AG04450 (cell line): ENCODE measurements around the gene RPL13. TPM values are rescaled to one million over a fixed set of nuclear protein-coding genes. Genes with fewer than 3 reads are reported as not detected.

Experiments
- CTCF ChIA-PET: fragments of 300-600, 350-600 bp; formaldehyde crosslinking; extraction: SDS; loops from one replicate; lab custom pipeline; 2022; ENCODE audit warnings: antibody characterized with exemption, inconsistent platforms; lab: Charles Lee
- POLR2A ChIA-PET: fragments of 350-600 bp; formaldehyde crosslinking; extraction: SDS; loops from one replicate; lab custom pipeline; 2021; ENCODE audit warnings: antibody characterized with exemption, inconsistent platforms; lab: Yijun Ruan, JAX
- DNase-seq: peaks from one replicate; pipeline ENCODE4 v3.0.0-alpha.2; 2011; ENCODE audit warnings: low read depth, low spot score
- H3K27ac ChIP-seq: one replicate; pipeline ENCODE4 v1.5.1; 2012; ENCODE audit warnings: low read depth, low read length, control low read depth
- H3K27me3 ChIP-seq: one replicate; pipeline ENCODE4 v1.6.0; 2012; ENCODE audit warnings: low read length; ENCODE audit not compliant: control insufficient read depth, insufficient read depth
- H3K4me3 ChIP-seq: 2 replicates; pipeline ENCODE4 v1.5.1; 2011; ENCODE audit warnings: mild to moderate bottlenecking, low read depth, low read length, control low read depth
- H3K9me3 ChIP-seq: 2 replicates; pipeline ENCODE4 v1.5.1; 2012; ENCODE audit warnings: low read length; ENCODE audit not compliant: control insufficient read depth, insufficient read depth
- CTCF ChIP-seq: IDR thresholded peaks from 2 replicates; pipeline ENCODE4 v1.5.1; 2011; ENCODE audit warnings: low read depth, low read length, control low read depth, inconsistent platforms
- polyA plus RNA-seq: library from polyadenylated mRNA; depleted of rRNA; stranded (reverse); fragments of >200 nt; gene quantifications from 2 replicates; pipeline ENCODE4 v1.2.3, GENCODE V29; 2011

The RPL13 gene
- polyA plus RNA-seq, 1 experiment = 2,214 TPM

GRCh38 chr16:89588413-89589109 lies 28.1 kb downstream of the RPL13 start:
- POLR2A ChIA-PET = no interaction called here
- no peak for TF ChIP-seq CTCF
- peaks cover 9% of the 10 kb centered on the region; the same call in 1 of the 2 replicates for H3K9me3 ChIP-seq

DNA sequence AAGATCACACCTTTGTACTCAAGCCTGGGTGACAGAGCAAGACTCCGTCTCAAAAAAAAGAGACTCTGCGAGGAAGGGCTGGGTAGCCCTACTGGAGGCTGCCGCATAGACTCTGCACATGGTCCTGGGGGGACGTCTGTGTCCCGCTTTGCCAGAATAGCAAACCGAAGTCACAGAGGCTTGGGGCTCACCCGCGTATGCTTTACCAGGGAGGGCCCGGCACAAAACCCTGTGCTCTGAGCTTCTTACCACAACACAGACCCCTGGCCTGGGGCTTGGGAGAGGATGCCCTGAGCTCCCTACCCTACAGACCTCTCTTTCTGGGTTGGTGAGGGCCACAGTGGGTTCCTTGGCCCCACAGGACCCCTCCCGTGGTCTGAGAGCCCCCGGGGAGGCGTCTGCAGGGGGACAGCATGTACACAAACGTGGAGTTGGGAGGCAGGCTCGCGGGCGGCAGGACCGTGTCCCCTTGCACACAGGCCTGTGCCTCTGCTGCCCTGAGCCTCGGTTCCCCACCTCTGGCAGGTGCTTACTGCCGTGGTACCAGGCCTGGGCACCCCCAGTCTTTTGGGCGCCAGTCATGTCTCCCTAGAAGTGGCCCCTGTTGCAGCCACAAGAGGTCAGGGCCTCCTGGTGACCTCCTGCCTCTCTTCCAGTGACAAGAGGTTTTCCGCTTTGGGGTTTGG lies 28.9 kb downstream of the RPL13 start:
- CTCF ChIA-PET = interaction anchor here (0.7 kb wide), 1 partner anchor 15 kb away, joined by 3 read pairs; no protein-coding TSS in a partner anchor

More at GRCh38 chr16:89588413-89589109, 28.1 kb downstream of the RPL13 start:
- Histone ChIP-seq H3K4me3 (no peak overlapping the region), H3K27me3 (no peaks in the 10 kb centered on the region), H3K27ac (no peak overlapping the region)
- no peak for DNase-seq
- CTCF ChIA-PET = interaction anchor here (0.7 kb wide), 1 partner anchor 15 kb away, joined by 3 read pairs; no protein-coding TSS in a partner anchor

GRCh38 chr16:89593841-89594240 lies 33.4 kb downstream of the RPL13 start:
- no peak for TF ChIP-seq CTCF
- ChIA-PET POLR2A (no interaction called here), CTCF (interaction anchor here (0.7 kb wide), 1 partner anchor 9 kb away, joined by 3 read pairs; no protein-coding TSS in a partner anchor)
- DNase-seq = no peak
- Histone ChIP-seq H3K27ac (no peak overlapping the region), H3K9me3 (peaks cover 6% of the 10 kb centered on the region; the same call in 1 of the 2 replicates), H3K4me3 (no peak overlapping the region), H3K27me3 (no peaks in the 10 kb centered on the region)

More for the DNA sequence above, 28.9 kb downstream of the RPL13 start:
- H3K27ac ChIP-seq = no peak overlapping the region
- POLR2A ChIA-PET = no interaction called here
- H3K9me3 ChIP-seq = peaks cover 9% of the 10 kb centered on the region; the same call in 1 of the 2 replicates
- H3K27me3 ChIP-seq = no peaks in the 10 kb centered on the region
- no peak overlapping the region for H3K4me3 ChIP-seq
- TF ChIP-seq CTCF = no peak
- no peak for DNase-seq

DNA sequence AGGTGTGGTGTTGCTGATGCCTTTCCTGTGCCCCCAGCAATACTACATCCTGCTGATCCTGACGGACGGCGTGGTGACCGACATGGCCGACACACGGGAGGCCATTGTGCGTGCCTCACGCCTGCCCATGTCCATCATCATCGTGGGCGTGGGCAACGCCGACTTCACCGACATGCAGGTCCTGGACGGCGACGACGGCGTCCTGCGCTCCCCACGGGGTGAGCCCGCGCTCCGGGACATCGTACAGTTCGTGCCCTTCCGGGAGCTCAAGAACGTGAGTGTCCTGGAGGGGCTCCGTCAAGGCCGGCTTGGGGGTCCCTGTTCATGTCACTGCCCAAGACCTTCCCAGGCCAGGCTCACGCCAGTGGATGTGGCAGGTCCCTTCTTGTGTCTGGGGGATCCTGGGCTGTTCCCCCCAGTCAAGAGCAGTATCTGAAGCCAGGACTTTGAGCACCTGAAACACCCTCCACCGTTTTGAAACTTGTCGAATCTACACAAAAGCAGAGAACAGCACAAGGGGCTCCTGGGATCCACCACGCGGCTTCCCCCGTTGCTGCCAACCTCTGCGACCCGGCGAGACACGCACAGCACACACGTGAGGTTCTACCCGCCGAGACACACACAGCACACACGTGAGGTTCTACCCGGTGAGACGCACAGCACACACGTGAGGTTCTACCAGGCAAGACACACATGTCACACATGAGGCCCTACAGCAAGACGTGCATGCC lies 35.0 kb downstream of the RPL13 start:
- DNase-seq = no peak
- Histone ChIP-seq H3K27me3 (no peaks in the 10 kb centered on the region), H3K9me3 (peaks cover 6% of the 10 kb centered on the region; the same call in 1 of the 2 replicates), H3K27ac (no peak overlapping the region), H3K4me3 (no peak overlapping the region)
- ChIA-PET POLR2A (no interaction called here), CTCF (no interaction called here)
- TF ChIP-seq CTCF = no peak
